Measurements from ENCODE around the gene TENM4.

Gene TENM4

DNA sequence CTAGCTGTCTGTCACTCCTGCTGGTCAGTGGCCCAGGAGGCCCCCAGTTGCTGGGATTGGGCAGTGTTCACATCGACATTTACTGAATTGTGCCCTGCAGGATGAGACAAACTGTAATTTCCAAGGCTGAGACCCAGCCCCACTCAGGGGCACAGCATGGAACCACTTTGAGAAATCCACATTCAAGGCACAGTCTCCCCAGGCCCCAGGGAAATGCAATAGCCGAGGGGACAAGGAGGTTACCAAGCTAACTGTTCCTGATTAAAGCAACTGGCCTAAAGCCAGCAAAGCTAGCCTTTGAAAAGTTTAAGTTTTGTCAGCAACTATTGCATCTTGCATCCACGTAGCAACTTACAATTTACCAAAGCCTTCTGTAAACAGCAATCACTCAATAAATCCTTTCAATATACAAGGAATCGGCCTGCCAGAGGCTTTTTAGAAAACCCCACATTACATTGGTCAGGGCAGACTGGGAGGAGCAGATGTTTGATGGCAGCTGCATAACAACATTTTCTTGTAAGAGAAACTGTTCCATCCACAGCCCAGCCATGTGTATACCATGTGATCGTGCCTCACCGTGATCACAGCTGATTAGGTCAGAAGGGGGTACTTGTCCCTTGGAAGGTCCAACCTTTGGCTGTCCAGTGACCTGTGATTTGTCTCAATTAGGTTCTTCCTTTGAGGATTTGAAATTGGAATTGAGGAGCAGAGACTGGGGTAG, 103.9 kb downstream of the TENM4 start:
- DNase-seq: no peak

DNA sequence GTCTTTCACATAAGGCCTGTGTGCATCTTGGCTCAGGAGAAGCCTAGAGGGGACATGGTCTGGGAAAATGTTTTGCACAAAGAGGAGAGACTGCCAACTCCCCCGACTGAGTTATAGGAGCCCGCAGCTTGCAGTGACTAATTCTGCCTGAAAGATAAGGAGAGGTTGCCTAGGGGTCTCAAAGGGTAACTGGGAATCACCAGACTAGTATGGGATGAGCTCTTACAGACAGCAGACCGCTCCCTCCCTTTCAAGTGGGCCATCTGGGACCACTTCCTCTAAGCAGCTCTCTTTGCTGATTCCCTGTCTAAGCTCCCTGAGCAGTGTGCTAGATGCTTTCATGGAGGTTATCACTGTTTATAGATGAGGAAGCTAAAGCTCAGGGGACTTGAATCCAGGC, 105.1 kb downstream of the TENM4 start:
- no peak for DNase-seq

DNA sequence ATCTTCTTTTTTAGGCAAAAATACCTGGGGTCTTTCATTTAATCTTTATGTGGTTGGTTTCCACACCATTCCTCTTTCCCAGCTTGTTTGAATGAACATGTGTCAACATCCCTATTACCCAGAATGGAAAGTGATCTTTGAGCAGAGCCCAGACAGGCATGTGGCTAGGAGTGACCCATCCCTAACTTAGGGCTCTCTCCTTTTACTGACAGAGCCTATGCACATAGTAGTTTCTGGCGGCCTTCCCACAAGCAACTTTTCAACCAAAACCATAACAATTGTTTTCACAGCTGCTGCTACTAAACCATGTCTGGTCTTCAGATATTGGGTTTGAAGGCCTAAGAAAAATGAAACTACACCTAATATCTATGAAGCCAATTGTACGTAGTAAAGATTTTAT, 107.5 kb downstream of the TENM4 start:
- no peak for DNase-seq

DNA sequence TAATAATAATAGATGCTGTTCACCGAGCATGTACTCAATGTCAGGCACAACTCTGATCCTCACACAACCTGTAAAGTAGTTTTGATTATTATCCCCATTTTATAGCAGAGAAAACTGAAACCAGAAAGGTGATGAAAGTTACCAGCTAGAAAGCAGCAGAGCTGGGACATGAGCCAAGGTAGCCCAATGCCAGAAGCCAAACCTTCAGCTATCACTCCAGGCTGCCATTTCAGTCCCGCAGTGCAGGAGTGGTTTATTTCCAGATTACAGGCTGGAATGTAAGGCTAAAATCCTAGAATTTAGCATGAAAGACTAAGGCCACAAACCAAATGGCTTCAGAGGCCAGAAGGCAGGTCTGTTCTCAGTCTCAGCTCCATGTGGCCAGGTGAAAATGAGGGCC, 108.8 kb downstream of the TENM4 start:
- no peak for DNase-seq

DNA sequence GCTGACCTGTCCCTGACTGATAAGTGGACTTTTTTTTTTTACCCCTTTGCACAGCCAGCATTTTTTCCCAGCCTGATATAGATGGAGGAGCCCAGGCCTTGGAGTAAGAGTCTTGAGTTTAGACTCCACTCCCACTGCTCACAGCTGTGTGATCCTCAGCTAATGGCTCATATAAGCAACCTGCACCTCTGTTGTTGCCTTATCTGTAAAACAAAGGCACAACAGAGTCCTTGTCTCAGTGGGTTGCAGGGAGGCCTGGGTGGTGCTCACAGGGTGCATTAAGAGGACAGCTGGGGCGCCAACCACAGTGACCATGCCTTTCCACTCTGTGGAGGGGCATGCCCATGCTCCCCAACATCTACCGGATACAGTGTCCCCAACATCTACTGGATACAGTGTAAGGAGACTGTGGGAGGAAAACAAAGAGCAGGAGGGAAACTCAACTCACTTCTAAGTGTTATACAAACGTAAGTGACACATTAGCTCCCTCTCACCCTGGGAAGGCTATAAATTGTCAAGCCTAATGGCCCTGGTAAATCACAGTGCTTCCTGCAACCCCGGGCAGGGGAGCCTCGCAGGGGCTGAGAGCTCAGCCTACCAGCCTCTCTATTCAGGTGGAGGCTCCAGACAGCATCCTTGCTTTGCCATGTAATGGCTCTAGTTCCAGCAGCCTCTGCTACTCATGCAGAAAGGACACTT, 109.5 kb downstream of the TENM4 start:
- DNase-seq: no peak

DNA sequence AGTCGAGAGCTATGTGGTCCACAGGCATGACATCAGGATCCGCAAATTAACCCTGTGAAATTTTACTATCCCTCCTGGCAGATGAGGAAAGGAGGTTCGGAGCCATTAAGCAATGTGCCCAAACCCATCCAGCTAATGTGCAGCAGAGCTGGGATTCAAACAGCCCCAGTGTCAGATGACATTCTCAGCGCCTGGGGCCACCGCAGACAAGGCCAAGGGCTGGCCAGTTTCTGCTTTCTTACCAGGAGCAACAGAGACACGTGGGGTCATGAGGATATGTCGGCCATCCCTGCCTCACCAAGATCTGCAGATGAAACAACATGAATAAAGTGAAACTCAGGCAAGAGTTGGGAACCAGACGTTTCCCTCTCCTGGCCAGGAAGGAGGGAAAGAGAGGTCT, 110.2 kb downstream of the TENM4 start:
- DNase-seq: no peak

DNA sequence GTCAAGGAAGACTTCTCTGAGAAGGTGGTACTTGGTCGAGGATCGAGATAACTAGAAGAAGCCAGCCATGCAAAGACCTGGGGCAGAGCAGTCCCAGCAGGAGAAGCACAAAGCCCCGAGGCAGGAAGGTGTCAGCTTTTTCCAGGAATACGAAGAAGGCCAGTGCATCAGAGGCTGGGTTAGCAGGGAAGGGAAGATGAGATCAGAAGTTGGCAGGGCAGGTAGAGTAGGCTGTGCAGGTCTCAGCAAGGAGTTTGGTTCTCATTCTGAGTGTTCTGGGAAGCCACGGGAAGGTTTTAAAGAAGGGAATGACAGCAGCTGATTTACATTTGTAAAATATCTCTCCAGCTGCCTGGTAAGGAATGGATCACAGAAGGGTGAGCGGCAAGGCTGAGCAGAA, 111.3 kb downstream of the TENM4 start:
- no peak for DNase-seq

DNA sequence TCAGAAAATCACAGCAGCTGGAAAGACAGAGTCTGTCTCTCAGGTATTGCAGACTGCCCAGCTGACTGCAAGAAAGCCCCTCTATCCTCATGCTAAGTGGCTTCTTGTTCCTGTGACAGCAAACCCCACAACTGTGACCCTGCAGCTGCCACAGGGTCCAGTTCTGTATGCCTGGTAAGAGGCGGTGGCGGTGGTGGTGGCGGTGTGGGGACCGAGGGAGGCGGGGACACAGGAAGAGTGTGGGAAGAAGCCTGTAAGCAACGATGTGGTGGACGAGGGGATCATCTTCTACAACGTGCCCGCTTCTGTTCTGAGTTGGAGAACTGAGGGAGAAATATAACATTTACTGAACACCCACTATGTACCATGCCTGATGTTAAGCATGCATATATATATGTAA, 112.4 kb downstream of the TENM4 start:
- no peak for DNase-seq

DNA sequence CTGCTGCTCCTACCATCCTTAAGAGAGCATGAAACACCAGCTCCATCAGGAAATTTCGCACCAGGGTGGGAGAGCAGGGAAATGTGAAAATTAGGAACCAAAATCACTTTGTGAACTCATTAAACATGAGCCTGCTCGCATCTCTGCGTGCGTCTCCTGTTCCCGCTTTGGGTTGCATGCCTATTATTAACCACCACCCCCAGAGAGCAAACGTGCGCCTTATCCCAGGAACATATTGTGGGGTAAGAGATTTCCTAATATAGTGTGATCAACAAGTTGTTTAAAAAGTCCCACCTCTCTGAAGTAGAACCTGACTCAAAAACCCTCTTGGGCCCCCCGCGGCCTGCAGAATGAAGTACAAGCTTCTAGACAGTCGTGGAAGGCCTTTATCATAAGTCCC, 115.0 kb downstream of the TENM4 start:
- no peak for DNase-seq

DNA sequence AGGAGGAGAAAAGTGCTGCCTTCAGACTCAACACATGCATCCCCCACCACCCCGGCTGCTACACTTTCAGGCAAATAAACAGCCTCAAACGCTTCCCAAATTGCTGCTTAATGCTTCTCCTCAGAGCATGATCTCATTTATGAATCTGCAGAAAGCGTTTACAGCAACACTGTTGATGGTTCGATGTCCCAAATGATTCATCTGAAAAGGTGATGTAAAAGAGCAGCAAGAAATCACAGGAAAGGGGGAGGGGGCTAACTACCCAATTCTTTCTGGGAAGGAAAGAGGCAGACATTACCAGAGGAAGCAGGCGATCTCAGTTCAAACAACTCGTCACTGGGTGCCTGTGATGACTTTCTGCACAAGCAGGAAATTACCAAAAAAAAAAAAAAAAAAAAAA, 119.6 kb downstream of the TENM4 start:
- DNase-seq: no peak

DNA sequence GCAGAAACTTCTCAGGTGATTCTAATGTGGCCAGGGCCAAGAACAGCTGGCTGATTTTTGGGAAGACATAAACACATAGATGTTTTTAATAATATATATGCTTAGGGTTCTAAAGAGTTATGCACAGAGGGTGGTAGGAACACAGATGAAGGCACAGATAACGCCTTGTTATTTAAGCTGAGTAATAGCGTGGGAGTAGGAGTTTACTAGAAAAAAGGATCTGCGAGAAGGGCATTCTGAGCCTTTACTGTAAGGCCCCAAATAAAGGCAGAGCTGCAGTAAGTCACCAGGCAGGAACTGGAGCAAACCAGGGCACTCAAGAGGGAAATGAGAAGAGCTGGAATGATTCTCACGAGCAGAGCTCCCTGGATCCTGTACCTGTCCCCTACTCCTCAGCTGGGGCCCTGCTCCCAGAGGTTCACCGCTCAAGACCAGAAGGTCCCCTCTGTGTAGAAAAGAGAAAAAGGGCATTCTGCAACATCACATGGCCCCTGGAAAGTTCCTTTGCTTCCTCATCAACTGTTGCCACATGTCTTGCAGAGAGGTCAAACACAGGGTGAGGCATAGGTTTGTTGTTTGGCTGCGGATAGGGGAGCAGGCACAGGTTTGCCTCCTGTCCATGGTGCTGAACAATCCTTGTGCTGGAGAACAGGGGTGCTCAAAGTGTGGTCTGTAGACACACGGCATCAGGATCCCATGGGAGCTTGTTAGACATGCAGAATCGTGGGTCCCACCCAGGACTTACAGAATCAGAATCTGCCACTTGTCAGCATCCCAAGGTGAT, 125.7 kb downstream of the TENM4 start:
- no peak for DNase-seq

DNA sequence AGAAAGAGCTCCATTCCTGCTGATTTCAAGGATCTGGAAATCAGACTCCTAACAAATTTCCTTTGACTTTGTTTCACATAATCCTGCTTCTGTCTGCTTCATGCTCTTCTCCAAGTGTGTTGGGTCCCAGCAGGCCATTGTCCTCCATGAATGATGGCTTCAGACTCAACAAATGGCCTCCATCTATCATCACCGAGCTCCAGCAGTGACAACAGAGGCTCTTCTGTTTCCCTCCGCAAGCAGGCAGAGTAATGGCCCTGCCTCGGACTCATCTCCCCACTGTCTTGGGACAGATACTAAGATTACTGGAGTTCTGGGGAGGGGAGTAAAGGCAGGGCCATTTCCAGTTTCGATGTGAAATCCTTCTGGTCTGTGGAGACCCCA, 127.3 kb downstream of the TENM4 start:
- DNase-seq: no peak

DNA sequence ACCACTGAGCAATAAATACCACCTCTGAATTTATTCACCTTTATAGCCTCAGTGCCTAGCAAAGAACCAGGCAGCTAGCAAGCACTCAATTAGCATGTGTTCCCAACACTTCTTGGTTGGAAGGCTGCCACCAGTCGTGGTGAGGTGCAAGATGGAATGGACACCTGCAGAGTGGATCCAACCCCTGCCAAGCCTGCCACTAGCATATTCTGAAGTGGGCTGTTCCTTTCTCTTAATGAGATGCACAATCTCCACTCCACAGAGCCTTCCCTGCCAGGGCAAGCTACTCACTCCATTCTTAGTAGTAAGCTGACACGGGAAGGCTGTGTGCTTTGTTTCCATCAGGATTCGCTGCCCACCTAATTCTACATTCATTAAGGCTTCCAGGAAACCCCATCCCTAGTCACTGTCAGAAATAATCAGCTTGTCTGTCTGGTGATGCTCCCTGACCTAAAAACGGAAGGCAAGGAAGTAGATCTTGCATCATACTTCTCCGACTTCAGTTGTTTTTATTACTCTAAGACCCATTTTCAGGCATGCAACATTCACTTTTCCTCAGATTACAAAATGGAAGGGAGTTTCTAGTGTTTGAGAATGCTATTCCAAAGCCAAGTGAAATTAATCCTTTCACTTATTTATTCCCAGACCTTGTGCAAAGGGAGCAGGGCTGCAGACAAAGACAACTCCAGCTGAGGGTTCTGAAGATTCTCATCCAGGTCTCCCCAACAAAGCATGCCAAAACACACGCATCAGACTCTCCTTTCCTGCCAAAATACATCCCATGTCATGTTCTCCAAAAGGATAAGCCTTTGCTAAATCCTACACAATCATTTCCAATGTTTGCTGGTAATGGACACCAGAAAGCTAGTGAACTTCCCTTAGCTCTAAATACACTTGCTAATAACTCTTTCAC, 128.0 kb downstream of the TENM4 start:
- no peak for DNase-seq

DNA sequence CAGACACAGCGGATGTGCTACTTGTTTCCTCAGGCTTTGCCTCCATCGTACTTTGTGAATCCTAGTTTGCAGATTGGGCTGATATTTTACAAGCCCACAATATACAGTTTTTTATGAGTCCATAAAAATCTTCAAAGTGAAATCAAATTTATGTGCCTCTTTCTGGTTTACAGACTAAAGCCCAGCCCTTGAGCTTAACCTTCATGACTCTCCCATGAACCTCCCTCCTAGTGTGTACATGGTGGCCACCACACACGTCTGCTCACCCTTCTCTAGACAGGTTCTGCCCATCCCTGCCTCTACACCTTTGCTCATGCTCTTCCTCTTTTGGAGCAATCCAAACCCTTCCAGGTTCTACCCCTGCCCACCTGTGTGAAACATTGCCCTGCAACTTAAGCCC, 129.4 kb downstream of the TENM4 start:
- no peak for DNase-seq

DNA sequence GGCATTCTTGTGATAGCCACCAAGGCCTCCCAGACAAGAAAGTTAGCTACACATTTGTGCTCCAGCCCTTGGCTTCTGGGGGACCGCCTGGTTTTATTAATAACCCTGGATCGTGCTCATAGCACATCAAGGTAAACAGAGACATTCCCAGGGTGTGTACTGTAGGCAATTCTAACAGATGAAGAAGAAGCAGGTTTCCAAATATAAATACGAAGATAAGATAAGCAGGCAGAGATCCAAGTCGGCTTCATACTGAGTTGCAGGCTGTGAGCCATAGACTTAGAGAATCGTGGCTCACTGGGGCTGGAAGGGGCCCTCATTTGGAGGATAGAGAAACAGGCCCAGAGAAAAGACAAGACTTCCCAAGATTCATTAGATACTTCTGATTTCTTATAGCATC, 131.4 kb downstream of the TENM4 start:
- DNase-seq: no peak

DNA sequence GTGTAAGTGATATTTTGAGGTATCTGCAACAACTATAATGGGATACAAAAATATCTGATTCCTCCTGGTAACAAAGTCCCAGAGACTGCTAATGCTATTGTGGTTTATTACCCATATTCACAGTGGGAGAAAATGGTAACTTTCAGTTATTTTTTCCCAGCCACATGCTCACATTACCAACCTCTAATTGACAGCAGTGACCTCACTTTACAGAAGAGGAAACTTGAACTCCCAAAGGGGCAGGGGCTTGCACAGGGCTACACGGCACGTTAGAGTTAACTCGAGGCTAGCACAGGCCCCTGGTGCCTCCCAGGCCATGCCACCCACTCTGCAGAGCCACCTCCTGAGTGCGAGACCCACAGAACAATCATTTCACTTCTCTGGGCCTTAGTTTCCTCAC, 132.4 kb downstream of the TENM4 start:
- DNase-seq: no peak

DNA sequence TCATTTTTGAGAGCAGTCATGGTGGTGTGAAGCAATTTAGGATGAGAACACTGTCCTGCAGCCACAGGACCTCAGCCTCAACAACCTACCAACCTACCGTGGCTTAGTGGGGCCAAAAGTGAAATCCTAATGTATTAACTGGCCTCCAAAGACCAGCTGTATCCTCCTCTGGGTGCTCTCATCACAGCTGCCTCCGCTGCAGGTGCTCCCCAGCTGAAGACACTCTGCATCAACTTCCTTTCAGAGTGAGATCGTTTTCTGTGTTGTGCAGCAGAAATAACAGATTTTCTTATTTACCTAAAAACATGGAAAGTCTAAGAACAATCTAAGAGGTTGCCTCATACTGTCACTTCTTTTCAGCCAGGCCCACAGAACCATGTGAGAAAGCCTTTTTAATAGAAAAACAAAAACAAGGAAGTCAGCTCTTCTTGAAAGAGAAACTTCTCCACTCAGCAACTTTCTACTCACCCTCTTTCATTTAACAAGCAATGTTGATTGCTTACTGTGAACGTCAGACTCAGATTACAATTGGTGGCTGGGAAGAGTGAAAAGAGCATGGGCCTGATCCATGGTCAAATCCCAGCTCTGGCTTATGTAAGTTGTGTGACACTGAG, 136.1 kb downstream of the TENM4 start:
- no peak for DNase-seq

DNA sequence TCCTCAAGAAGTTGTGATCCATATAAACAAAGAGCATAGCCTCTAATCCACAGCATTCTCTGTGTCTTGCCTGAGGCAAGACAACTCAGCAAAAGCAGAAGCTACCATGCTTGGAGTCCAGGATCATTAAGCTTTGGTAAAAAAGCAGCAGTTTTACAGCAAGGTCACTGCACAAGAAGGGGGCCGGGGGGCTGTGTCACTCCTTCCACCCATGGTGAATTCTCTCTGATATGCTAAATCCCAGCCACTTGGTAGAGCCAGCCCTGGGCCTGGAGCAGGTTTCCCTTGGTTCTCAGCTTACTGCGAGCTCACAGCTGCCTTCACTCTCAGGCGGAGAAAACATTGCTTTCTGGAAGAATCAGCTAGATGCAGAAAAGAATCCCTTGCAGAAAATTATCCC, 144.7 kb downstream of the TENM4 start:
- no peak for DNase-seq

DNA sequence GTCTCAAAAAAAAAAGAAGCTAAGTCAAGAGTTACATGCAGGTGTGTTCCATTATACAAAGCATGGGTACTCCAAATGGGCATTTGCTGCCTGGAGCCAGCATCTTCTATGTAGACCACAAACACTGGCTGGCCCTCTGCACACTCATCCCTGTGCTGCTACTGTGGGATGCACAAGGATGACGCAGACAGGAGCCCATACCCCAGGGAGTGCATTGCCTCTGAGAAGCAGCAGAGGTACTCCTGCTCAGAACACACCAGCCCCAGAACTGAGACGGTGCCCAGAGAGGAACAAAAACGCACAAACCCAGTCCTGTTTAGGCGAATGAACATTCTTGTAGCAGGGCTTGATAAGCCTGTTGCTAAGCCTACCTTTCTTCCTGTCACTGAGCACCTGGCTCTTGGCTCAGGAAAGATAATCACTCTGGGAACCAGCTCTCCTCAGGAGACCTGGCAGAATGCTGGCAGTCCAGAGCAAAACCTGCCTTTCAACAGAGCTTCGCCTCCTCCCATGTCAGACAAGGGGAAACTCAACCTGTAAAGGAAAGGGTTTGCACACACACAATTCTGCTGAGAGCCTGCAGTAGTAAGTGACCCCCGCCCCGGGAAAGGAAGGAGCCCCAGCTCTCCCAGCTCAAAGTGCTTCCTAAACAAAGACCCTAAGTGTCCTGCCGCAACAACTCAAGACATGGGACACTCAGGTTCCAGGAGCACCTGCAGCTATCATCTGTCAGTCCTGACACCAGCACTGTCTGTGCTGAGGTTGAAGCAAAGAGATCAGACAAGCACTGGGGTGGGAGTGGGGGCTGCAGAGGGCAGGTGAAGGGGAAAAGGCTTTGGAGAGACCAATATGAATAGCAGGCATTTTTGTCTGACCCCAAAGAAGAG, 145.7 kb downstream of the TENM4 start:
- DNase-seq: no peak

DNA sequence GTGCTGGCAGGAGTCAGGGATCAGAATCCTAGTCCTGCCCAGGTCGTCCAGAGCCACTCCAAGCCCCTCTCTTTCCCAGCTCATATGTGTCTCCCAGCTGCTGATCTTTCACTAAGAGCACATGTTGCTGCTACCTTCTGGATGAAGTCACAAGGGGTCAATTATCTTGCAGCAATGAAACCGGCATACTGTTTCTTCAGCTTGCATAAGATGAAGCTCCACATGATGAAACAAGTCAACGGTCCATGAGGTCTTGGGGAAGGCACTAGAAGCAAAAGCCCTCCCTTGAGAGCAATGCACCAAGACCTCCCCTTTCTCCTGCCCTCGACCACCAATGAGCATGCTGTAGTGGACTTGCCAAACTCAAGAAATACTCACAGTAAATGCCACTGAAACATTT, 148.9 kb downstream of the TENM4 start:
- no peak for DNase-seq

DNA sequence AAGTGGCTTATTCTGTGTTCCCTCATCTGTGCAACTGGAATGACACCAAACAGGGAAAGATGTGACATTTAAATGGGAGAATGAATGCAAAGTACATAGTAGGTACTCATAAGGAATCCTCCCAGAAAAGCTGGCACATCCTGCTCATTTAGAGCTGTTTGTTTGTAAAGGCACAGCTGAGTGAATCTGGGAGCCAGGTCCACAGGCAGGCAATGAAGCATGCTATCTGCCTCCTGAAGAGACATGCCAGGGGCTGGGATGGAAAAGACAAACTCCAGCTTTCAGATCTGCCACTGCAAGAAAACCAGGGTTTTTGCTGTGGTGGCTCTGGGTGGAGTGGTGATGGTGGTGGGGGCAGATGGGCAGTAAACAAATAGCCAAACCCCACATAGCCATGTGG, 150.1 kb downstream of the TENM4 start:
- no peak for DNase-seq

DNA sequence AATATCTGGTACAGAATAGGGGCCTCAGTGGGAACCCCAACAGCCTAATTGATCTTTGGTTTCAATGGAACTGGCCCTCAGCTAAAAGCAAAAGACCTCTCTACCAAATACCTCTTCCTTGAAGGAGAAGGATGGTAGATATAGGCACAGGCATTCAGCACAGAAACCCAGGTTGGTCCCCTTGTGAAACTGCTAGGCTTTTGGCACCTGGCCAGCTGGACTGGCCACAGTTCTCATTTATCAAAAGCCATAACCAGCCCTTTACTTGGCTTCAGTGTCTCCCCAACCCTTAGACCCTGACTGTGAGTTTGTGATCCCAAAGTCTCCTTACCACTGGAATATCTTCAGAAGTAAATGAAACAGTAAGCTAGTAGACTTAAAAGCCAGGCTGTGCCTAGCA, 152.9 kb downstream of the TENM4 start:
- no peak for DNase-seq

All from activated effector memory CD4-positive, alpha-beta T cell treated with anti-CD3 and anti-CD28 coated beads, Interleukin-2, amount 50 U/mL, for 16 hours (primary cell).